Omental fat pad (tissue), 4 donors: ENCODE measurements around the gene CENPL. TPM values are rescaled to one million over a fixed set of nuclear protein-coding genes. Genes with fewer than 3 reads are reported as not detected.

Source experiments
- ATAC-seq: fragments of 150-250 bp; one replicate; pipeline ENCODE4 v1.9.1; 2016; ENCODE audit warnings: mild to moderate bottlenecking, moderate library complexity; ENCODE audit not compliant: low FRiP score
- DNase-seq: peaks from one replicate; pipeline ENCODE4 v3.0.0-alpha.2; 2019; ENCODE audit warnings: low spot score
- total RNA-seq, 4 donors: library from RNA; depleted of rRNA; stranded (reverse); fragments of >200 nt; gene quantifications; one replicate each; pipeline ENCODE4 v1.1.0, GENCODE V29; 2016
- TF ChIP-seq, protein P1 (sequence below), 3 donors: fragments of 450-650 bp; IDR thresholded peaks; one replicate each; pipeline ENCODE4 v1.5.1; 2016 to 2017; ENCODE audit warnings: antibody characterized with exemption in 3 of 3, mild to moderate bottlenecking in 3 of 3, moderate library complexity in 2 of 3

Gene CENPL, protein sequence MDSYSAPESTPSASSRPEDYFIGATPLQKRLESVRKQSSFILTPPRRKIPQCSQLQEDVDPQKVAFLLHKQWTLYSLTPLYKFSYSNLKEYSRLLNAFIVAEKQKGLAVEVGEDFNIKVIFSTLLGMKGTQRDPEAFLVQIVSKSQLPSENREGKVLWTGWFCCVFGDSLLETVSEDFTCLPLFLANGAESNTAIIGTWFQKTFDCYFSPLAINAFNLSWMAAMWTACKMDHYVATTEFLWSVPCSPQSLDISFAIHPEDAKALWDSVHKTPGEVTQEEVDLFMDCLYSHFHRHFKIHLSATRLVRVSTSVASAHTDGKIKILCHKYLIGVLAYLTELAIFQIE
- 1 to 10 TPM; 2.6 to 6.9 (median 5.8) TPM for total RNA-seq

DNA sequence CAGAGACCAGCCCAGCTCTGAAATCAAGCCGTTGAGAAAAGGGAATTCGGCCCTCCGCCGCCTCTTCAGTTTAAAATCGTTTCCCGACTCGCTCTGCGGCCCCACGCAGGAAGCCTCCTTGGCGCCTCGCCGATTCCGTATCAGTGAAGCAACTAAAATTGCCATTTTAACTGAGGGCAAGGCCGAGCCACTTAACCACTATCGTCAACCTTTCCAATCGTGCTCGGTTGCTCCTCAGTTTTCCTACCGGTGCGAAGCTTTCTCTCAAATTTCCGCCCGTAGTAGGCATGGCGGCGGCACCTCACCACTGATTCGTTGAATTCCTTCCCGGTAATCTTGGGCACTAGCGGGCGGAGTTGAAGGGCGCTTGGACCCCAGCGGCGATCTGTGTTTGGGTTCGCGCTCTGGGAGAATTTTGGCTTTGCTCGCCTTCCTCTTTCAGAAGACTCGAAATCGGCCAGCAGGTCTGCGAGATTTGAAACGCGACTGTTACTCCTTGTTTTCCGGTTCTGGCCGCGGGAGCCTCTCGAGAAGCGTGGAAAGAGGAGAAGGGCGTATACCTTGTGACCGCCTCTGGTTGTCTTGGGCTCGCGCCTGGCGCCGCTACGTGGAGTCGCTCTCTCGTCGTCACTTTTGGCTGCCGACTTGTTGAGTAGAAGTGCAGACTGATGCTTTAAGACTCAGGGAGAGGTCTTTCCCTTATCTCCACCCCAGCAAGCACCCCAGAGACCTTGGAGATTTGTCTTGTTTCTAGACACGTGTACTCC lies at the start of gene CENPL, which contains the start of gene DARS2:
Gene CENPL (minus strand): TSS at position 569 of the 767 bp plus-strand sequence. CDS start 13,584 bp downstream, outside the sequence.
Gene DARS2 (plus strand): TSS at position 359 of the 767 bp plus-strand sequence. CDS start 557 bp downstream, outside the sequence.
- DNase-seq (peak; percentile 77), ATAC-seq (peak; percentile 99)
- TF ChIP-seq, protein P1, sequence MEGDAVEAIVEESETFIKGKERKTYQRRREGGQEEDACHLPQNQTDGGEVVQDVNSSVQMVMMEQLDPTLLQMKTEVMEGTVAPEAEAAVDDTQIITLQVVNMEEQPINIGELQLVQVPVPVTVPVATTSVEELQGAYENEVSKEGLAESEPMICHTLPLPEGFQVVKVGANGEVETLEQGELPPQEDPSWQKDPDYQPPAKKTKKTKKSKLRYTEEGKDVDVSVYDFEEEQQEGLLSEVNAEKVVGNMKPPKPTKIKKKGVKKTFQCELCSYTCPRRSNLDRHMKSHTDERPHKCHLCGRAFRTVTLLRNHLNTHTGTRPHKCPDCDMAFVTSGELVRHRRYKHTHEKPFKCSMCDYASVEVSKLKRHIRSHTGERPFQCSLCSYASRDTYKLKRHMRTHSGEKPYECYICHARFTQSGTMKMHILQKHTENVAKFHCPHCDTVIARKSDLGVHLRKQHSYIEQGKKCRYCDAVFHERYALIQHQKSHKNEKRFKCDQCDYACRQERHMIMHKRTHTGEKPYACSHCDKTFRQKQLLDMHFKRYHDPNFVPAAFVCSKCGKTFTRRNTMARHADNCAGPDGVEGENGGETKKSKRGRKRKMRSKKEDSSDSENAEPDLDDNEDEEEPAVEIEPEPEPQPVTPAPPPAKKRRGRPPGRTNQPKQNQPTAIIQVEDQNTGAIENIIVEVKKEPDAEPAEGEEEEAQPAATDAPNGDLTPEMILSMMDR (IDR thresholded peaks at IDR 0.05) = no peak

DNA sequence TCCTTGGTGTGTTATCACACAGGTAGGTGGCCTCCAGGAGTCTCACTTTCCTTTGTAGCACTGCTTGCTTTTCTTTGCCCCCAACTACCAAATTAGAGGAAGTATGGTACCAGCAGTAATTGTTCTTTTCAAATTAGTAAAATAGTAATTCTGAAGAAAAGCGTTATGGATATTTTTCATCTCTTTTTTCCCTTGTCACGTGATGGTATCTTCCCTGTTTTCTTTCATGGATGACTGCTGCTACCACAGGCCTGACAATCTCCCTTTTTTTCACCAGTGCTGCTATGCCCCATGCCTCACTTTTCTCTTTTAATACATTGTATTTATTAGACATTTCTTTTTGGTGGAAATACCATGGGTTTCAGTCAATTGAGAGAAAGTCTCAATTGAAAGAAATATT lies 46.8 kb upstream of the CENPL start:
- DNase-seq (no peak), ATAC-seq (no peak)
- TF ChIP-seq, protein P1 (IDR thresholded peaks at IDR 0.05) = no peak

DNA sequence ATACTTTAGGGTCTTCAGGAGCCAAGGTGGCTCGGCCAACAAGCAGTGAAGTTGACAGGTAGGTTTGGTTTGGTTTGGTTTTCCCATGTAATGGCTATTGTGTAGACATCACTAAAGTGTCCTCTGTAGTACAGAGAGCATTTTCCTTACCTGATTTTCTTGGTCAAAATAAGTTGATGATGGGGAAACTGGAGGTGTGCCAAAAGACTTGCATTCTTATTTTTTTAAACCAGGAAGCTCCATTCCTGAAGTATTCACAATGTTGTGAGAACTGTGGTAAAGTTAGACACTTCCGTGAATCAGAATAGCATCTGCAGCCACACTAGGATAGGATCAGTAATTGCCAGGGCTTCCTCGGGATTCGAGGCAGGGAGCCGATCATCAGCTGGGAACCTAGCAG lies 46.4 kb upstream of the CENPL start:
- no peak for ATAC-seq
- no peak for DNase-seq
- TF ChIP-seq, protein P1 (IDR thresholded peaks at IDR 0.05) = no peak

DNA sequence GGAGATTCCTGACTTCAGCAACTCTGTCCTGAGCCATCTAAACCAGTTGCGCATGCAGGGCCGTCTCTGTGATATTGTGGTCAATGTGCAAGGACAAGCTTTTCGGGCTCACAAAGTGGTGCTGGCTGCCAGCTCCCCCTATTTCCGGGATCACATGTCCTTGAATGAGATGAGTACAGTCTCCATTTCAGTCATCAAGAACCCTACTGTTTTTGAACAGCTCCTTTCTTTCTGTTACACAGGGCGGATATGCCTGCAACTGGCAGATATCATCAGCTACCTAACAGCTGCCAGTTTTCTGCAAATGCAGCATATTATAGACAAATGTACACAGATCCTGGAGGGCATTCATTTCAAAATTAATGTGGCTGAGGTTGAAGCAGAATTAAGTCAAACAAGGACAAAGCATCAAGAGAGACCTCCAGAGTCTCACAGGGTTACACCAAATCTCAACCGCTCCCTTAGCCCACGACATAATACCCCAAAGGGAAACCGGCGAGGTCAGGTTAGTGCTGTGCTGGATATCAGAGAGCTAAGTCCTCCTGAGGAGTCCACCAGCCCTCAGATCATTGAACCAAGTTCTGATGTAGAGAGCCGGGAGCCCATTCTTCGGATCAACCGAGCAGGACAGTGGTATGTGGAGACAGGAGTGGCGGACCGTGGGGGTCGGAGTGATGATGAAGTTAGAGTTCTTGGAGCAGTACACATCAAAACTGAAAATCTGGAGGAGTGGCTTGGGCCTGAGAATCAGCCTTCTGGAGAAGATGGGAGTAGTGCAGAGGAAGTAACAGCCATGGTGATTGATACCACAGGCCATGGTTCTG lies 45.8 kb upstream of the CENPL start:
- no peak for ATAC-seq
- TF ChIP-seq, protein P1 (IDR thresholded peaks at IDR 0.05) = no peak
- no peak for DNase-seq

DNA sequence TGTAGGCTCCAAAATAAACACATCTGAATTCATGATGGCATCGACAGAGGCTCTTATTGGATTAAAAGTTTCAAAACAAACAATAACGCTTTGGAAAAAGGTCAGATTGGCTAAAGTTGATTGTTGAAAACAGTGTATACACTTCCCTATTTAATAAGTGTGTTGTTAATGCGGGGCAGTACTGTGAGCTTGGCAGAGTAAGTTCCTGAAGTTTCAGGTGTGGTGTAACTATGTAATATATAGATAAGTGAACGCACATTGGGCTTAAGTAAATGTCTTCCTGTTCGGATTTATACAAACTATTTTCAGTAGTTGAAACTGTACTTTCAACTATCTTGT lies 44.3 kb upstream of the CENPL start:
- ATAC-seq = no peak
- no peak for DNase-seq
- TF ChIP-seq, protein P1 (IDR thresholded peaks at IDR 0.05) = no peak

DNA sequence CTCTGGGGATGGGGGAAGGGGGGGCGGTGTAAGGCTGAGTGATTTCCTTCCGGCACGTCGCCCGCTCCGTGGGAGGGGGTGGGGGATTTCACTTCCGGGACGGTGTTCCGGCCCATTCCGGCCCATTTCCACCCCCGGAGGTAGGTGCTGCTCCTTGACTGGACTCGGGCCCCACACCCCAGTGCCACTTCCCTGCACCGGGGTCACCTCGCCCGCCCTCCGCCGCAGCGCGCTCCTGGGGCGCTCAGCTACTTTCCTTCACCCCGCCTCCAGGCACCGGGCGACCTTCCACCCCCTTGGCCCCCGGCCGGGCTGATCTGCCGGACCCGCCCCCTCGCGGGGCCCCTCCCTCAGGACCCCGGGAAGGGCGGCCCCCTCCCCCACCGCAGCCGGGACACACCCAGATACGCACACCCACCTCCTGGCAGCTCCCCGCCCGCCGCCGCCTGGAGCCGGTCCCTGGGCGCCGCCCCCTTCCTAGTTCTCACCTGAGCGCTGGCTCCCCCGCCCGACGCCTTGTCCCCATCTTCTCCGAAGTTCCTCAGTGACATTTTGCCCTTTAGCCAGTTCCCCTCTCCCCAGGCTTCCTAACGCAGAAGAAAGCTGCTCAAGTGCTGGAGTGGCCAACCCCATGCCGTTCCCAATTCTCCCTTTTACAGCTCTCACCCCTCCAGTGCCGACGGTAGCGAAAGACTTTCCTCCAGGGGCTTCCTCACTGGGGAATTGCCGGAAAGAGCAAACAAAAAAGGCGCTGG lies 43.8 kb upstream of the CENPL start, which contains the start of gene ZBTB37:
Gene ZBTB37 (plus strand): TSS at position 115 of the 755 bp plus-strand sequence. CDS start 1,846 bp downstream, outside the sequence.
- TF ChIP-seq, protein P1 (IDR thresholded peaks at IDR 0.05) = no peak
- ATAC-seq (peak; percentile 88), DNase-seq (peak; percentile 54)
